Measurements from ENCODE around the gene SRGAP1.
"Not testable (repeated sequence)": the region's sequence is repeated elsewhere in the genome, so short reads cannot be mapped to it uniquely, and the experiment has no call there.

Gene SRGAP1

GRCh38 chr12:63836936-63837335 lies 7.6 kb upstream of the SRGAP1 start:
- H3K4me3 ChIP-seq (ENCODE audit: low read length): no peak overlapping the region
- no peaks in the 10 kb centered on the region for H3K9me3 ChIP-seq (ENCODE audit: control insufficient read depth, insufficient read depth, low read length)
- H3K36me3 ChIP-seq (ENCODE audit: control insufficient read depth, insufficient read depth, low read length): no peaks in the 10 kb centered on the region
- no peak overlapping the region for H3K27ac ChIP-seq (ENCODE audit: low read length)
- no peaks in the 10 kb centered on the region for H3K4me1 ChIP-seq (ENCODE audit: control insufficient read depth, insufficient read depth, low read length)
- no peak for DNase-seq (ENCODE audit: low read depth, low spot score)
- no CpG with 5 or more reads among the region's 3 CpGs for WGBS (ENCODE audit: insufficient coverage, insufficient read length)
- no peaks in the 10 kb centered on the region for H3K27me3 ChIP-seq (ENCODE audit: control insufficient read depth, insufficient read depth, low read length)

GRCh38 chr12:63838411-63838810 lies 6.1 kb upstream of the SRGAP1 start:
- H3K9me3 ChIP-seq (ENCODE audit: control insufficient read depth, insufficient read depth, low read length): no peaks in the 10 kb centered on the region
- H3K4me1 ChIP-seq (ENCODE audit: control insufficient read depth, insufficient read depth, low read length): no peaks in the 10 kb centered on the region
- no peaks in the 10 kb centered on the region for H3K27me3 ChIP-seq (ENCODE audit: control insufficient read depth, insufficient read depth, low read length)
- no peak overlapping the region for H3K4me3 ChIP-seq (ENCODE audit: low read length)
- H3K27ac ChIP-seq (ENCODE audit: low read length): no peak overlapping the region
- no CpG with 5 or more reads among the region's 9 CpGs for WGBS (ENCODE audit: insufficient coverage, insufficient read length)
- no peak for DNase-seq (ENCODE audit: low read depth, low spot score)
- no peaks in the 10 kb centered on the region for H3K36me3 ChIP-seq (ENCODE audit: control insufficient read depth, insufficient read depth, low read length)

- Histone ChIP-seq H3K9me3 (ENCODE audit: control insufficient read depth, insufficient read depth, low read length) (no peaks in the 10 kb centered on the region), H3K4me3 (ENCODE audit: low read length) (no peak overlapping the region), H3K27ac (ENCODE audit: low read length) (no peak overlapping the region)
Observed at GRCh38 chr12:63841011-63841410, 3.5 kb upstream of the SRGAP1 start.

GRCh38 chr12:63841571-63841970 lies 2.9 kb upstream of the SRGAP1 start:
- no peaks in the 10 kb centered on the region; the same call in 1 of the 2 replicates for H3K27me3 ChIP-seq (ENCODE audit: control insufficient read depth, insufficient read depth, low read length)
- H3K4me3 ChIP-seq (ENCODE audit: low read length): no peak overlapping the region
- WGBS (ENCODE audit: insufficient coverage, insufficient read length): no CpG with 5 or more reads among the region's 4 CpGs
- peaks cover 1% of the 10 kb centered on the region; the same call in 1 of the 2 replicates for H3K4me1 ChIP-seq (ENCODE audit: control insufficient read depth, insufficient read depth, low read length)
- no peak overlapping the region for H3K27ac ChIP-seq (ENCODE audit: low read length)
- DNase-seq (ENCODE audit: low read depth, low spot score): no peak
- H3K36me3 ChIP-seq (ENCODE audit: control insufficient read depth, insufficient read depth, low read length): no peaks in the 10 kb centered on the region
- no peaks in the 10 kb centered on the region for H3K9me3 ChIP-seq (ENCODE audit: control insufficient read depth, insufficient read depth, low read length)

More at GRCh38 chr12:63841011-63841410, 3.5 kb upstream of the SRGAP1 start:
- Histone ChIP-seq H3K36me3 (ENCODE audit: control insufficient read depth, insufficient read depth, low read length) (no peaks in the 10 kb centered on the region), H3K4me1 (ENCODE audit: control insufficient read depth, insufficient read depth, low read length) (peaks cover 1% of the 10 kb centered on the region; the same call in 1 of the 2 replicates), H3K27me3 (ENCODE audit: control insufficient read depth, insufficient read depth, low read length) (no peaks in the 10 kb centered on the region; the same call in 1 of the 2 replicates)
- DNase-seq (ENCODE audit: low read depth, low spot score): no peak
- WGBS (ENCODE audit: insufficient coverage, insufficient read length): no CpG with 5 or more reads among the region's 3 CpGs

GRCh38 chr12:63842750-63843149 lies 1.8 kb upstream of the SRGAP1 start:
- not testable (repeated sequence) for H3K27me3 ChIP-seq (ENCODE audit: control insufficient read depth, insufficient read depth, low read length); H3K9me3 ChIP-seq (ENCODE audit: control insufficient read depth, insufficient read depth, low read length); H3K4me1 ChIP-seq (ENCODE audit: control insufficient read depth, insufficient read depth, low read length); DNase-seq (ENCODE audit: low read depth, low spot score); H3K27ac ChIP-seq (ENCODE audit: low read length); H3K4me3 ChIP-seq (ENCODE audit: low read length); H3K36me3 ChIP-seq (ENCODE audit: control insufficient read depth, insufficient read depth, low read length)
- WGBS (ENCODE audit: insufficient coverage, insufficient read length): no CpG with 5 or more reads among the region's 17 CpGs

GRCh38 chr12:63843254-63843720 lies 1.2 kb upstream of the SRGAP1 start:
- Histone ChIP-seq H3K4me3 (ENCODE audit: low read length) (peak overlapping the region; percentile 75; the same call in 1 of the 2 replicates), H3K36me3 (ENCODE audit: control insufficient read depth, insufficient read depth, low read length) (no peaks in the 10 kb centered on the region), H3K9me3 (ENCODE audit: control insufficient read depth, insufficient read depth, low read length) (no peaks in the 10 kb centered on the region), H3K4me1 (ENCODE audit: control insufficient read depth, insufficient read depth, low read length) (peaks cover 1% of the 10 kb centered on the region; the same call in 1 of the 2 replicates), H3K27me3 (ENCODE audit: control insufficient read depth, insufficient read depth, low read length) (no peaks in the 10 kb centered on the region; the same call in 1 of the 2 replicates), H3K27ac (ENCODE audit: low read length) (no peak overlapping the region)
- no peak for DNase-seq (ENCODE audit: low read depth, low spot score)
- no CpG with 5 or more reads among the region's 28 CpGs for WGBS (ENCODE audit: insufficient coverage, insufficient read length)

- no peaks in the 10 kb centered on the region for H3K36me3 ChIP-seq (ENCODE audit: control insufficient read depth, insufficient read depth, low read length)
- H3K27me3 ChIP-seq (ENCODE audit: control insufficient read depth, insufficient read depth, low read length): no peaks in the 10 kb centered on the region; the same call in 1 of the 2 replicates
- no CpG with 5 or more reads among the region's 80 CpGs for WGBS (ENCODE audit: insufficient coverage, insufficient read length)
- DNase-seq (ENCODE audit: low read depth, low spot score): peak; percentile 79
- no peaks in the 10 kb centered on the region for H3K9me3 ChIP-seq (ENCODE audit: control insufficient read depth, insufficient read depth, low read length)
- peaks cover 1% of the 10 kb centered on the region; the same call in 1 of the 2 replicates for H3K4me1 ChIP-seq (ENCODE audit: control insufficient read depth, insufficient read depth, low read length)
- H3K4me3 ChIP-seq (ENCODE audit: low read length): peak overlapping the region; percentile 75
- H3K27ac ChIP-seq (ENCODE audit: low read length): no peak overlapping the region
Observed at GRCh38 chr12:63843721-63844390, 644 bp upstream of the SRGAP1 start.

GRCh38 chr12:63845726-63846125 lies 1.2 kb downstream of the SRGAP1 start:
- H3K27me3 ChIP-seq (ENCODE audit: control insufficient read depth, insufficient read depth, low read length): no peaks in the 10 kb centered on the region; the same call in 1 of the 2 replicates
- no peak overlapping the region for H3K4me3 ChIP-seq (ENCODE audit: low read length)
- H3K9me3 ChIP-seq (ENCODE audit: control insufficient read depth, insufficient read depth, low read length): no peaks in the 10 kb centered on the region
- no CpG with 5 or more reads among the region's 2 CpGs for WGBS (ENCODE audit: insufficient coverage, insufficient read length)
- peaks cover 1% of the 10 kb centered on the region; the same call in 1 of the 2 replicates for H3K4me1 ChIP-seq (ENCODE audit: control insufficient read depth, insufficient read depth, low read length)
- H3K27ac ChIP-seq (ENCODE audit: low read length): no peak overlapping the region
- no peaks in the 10 kb centered on the region for H3K36me3 ChIP-seq (ENCODE audit: control insufficient read depth, insufficient read depth, low read length)
- no peak for DNase-seq (ENCODE audit: low read depth, low spot score)

GRCh38 chr12:63846238-63846967 lies 1.9 kb downstream of the SRGAP1 start:
- no CpG with 5 or more reads among the region's 6 CpGs for WGBS (ENCODE audit: insufficient coverage, insufficient read length)
- Histone ChIP-seq H3K27ac (ENCODE audit: low read length) (no peak overlapping the region), H3K4me3 (ENCODE audit: low read length) (no peak overlapping the region), H3K36me3 (ENCODE audit: control insufficient read depth, insufficient read depth, low read length) (no peaks in the 10 kb centered on the region), H3K27me3 (ENCODE audit: control insufficient read depth, insufficient read depth, low read length) (no peaks in the 10 kb centered on the region; the same call in 1 of the 2 replicates), H3K9me3 (ENCODE audit: control insufficient read depth, insufficient read depth, low read length) (no peaks in the 10 kb centered on the region), H3K4me1 (ENCODE audit: control insufficient read depth, insufficient read depth, low read length) (peaks cover 1% of the 10 kb centered on the region; the same call in 1 of the 2 replicates)
- no peak for DNase-seq (ENCODE audit: low read depth, low spot score)

- H3K27ac ChIP-seq (ENCODE audit: low read length): no peak overlapping the region
- no peaks in the 10 kb centered on the region for H3K9me3 ChIP-seq (ENCODE audit: control insufficient read depth, insufficient read depth, low read length)
- H3K4me3 ChIP-seq (ENCODE audit: low read length): no peak overlapping the region
- no peak for DNase-seq (ENCODE audit: low read depth, low spot score)
- no CpG with 5 or more reads among the region's 4 CpGs for WGBS (ENCODE audit: insufficient coverage, insufficient read length)
- H3K4me1 ChIP-seq (ENCODE audit: control insufficient read depth, insufficient read depth, low read length): peaks cover 1% of the 10 kb centered on the region; the same call in 1 of the 2 replicates
- no peaks in the 10 kb centered on the region for H3K36me3 ChIP-seq (ENCODE audit: control insufficient read depth, insufficient read depth, low read length)
- no peaks in the 10 kb centered on the region; the same call in 1 of the 2 replicates for H3K27me3 ChIP-seq (ENCODE audit: control insufficient read depth, insufficient read depth, low read length)
Observed at GRCh38 chr12:63848450-63848849, 4.0 kb downstream of the SRGAP1 start.
